ENCODE results near the gene ZNF277. TPM values are rescaled to one million over a fixed set of nuclear protein-coding genes. Genes with fewer than 3 reads are reported as not detected.

The ZNF277 gene
- total RNA-seq, 1 donor from 2014 or later = 16.2 TPM

DNA sequence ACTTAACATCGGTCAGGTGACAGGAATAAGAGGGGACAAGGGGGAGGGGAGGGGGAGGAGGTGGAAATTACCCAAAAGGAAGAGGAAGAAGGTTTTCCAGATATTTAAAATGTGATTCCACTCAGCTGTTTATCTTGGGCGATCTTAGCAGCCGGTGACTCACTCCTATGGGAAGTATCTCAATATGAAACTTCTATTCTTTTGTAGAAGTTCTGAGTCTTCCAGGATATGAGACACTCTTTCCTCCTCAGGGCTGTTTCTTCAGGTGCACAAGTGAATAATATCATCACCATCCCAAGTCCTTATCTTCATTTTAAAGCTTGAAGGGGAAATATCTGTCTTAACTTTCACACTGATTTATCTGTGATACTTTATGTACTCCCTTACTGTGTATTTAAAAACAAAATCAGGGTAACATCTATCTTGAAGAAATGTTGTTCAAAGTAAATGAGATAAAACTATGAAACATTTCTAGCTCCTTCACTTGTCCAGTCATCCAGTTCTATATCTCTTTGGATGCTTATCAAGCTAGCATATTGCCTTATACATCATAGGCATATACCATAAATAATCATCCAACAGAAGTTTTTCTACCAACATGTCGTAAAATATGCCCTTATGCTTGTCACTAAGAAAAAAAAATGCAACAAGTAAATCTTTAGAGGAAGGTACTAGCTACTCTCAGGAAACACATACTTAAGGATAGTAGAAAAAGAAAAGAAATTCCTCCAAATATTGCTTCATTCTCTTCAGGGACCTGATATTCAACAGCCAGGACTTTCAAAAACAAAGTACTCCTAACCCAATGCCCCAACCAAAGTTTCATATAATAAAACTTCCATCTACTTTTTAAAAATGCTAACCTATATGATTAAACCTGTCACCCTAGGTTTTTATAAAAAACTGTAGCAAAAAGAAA lies 14.0 kb upstream of the ZNF277 start:
- Mint-ChIP-seq H3K36me3 (ENCODE audit: low read depth) (no peaks in the 10 kb centered on the region), H3K27me3 (ENCODE audit: low read depth) (no peaks in the 10 kb centered on the region), H3K4me1 (ENCODE audit: low read depth) (peaks cover 58% of the 10 kb centered on the region), H3K4me3 (ENCODE audit: unreplicated experiment) (no peak overlapping the region), H3K9me3 (ENCODE audit: low read depth) (no peaks in the 10 kb centered on the region), H3K27ac (ENCODE audit: unreplicated experiment) (peak overlapping the region; percentile 73)
- DNase-seq (ENCODE audit: low spot score) = no peak
- TF ChIP-seq, protein P1, sequence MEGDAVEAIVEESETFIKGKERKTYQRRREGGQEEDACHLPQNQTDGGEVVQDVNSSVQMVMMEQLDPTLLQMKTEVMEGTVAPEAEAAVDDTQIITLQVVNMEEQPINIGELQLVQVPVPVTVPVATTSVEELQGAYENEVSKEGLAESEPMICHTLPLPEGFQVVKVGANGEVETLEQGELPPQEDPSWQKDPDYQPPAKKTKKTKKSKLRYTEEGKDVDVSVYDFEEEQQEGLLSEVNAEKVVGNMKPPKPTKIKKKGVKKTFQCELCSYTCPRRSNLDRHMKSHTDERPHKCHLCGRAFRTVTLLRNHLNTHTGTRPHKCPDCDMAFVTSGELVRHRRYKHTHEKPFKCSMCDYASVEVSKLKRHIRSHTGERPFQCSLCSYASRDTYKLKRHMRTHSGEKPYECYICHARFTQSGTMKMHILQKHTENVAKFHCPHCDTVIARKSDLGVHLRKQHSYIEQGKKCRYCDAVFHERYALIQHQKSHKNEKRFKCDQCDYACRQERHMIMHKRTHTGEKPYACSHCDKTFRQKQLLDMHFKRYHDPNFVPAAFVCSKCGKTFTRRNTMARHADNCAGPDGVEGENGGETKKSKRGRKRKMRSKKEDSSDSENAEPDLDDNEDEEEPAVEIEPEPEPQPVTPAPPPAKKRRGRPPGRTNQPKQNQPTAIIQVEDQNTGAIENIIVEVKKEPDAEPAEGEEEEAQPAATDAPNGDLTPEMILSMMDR (IDR thresholded peaks at IDR 0.05) = no peak

DNA sequence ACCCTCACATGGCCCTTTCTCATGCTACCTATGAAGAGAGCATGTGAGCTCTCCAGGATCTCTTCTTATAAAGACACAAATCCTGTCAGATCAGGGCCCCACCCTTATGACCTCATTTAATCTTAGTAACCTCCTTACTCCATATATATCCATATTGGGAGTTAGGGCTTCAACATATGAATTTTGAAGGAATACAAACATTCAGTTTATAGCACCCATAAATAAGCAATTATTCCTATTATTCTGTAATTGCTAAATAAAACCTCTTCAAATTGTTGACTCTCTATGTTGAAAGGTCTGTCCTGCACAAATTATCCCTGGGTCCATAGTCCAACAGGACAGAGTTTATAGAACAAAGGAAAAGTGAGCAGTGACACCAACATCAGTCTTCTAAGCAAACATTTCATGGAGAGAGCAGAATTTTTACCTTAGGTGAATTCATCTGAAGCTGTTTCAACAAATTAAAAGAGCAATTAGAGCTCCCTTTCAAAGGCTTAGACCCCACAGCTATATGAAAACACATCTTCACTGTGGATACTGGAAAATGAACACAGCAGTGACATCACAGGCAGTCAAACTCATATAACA lies 12.5 kb upstream of the ZNF277 start:
- TF ChIP-seq, protein P1 (IDR thresholded peaks at IDR 0.05) = no peak
- Mint-ChIP-seq H3K9me3 (ENCODE audit: low read depth) (no peaks in the 10 kb centered on the region), H3K27me3 (ENCODE audit: low read depth) (no peaks in the 10 kb centered on the region), H3K36me3 (ENCODE audit: low read depth) (no peaks in the 10 kb centered on the region), H3K4me3 (ENCODE audit: unreplicated experiment) (no peak overlapping the region), H3K27ac (ENCODE audit: unreplicated experiment) (no peak overlapping the region), H3K4me1 (ENCODE audit: low read depth) (peaks cover 57% of the 10 kb centered on the region)
- DNase-seq (ENCODE audit: low spot score) = no peak

DNA sequence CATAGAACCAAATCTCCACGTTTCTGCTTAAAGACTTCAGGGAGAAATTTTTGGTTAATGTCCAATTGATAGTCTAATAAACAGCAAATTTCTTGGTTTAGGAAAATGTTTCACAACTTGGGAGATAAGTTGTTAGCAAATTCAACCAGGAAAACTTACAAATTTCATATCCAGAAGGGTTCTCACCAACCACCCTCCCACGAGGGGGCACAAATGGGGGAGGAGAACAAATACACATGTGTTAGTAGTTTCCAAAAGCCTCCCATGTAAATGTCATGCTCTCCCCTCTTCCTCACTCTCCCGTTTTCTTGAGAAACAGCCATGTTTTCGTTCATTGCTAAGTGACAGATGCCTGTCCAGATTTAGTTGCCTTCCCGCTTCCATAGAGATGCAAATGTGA lies 10.8 kb upstream of the ZNF277 start:
- Mint-ChIP-seq H3K4me3 (ENCODE audit: unreplicated experiment) (no peak overlapping the region), H3K9me3 (ENCODE audit: low read depth) (no peaks in the 10 kb centered on the region), H3K27me3 (ENCODE audit: low read depth) (no peaks in the 10 kb centered on the region), H3K27ac (ENCODE audit: unreplicated experiment) (no peak overlapping the region), H3K4me1 (ENCODE audit: low read depth) (peaks cover 59% of the 10 kb centered on the region), H3K36me3 (ENCODE audit: low read depth) (no peaks in the 10 kb centered on the region)
- TF ChIP-seq, protein P1 (IDR thresholded peaks at IDR 0.05) = no peak
- no peak for DNase-seq (ENCODE audit: low spot score)

DNA sequence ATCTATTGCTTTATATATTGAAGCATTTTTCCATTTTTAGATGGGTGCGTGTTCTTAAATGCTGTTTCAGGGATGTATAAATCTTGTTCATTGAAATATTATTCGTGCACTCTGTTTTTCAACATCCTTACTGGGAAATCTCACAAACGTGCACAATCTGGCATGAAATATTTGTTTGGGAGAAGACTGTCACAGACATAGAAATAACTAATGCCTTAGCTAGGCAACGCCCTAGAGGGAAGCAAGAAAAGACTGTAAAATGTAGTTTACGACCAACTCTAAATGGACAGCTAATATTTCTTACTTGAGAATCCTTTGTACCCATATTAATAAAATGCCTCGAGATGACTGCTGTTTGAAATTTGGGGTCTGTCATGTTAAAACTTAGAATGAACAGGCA lies 9.2 kb upstream of the ZNF277 start:
- Mint-ChIP-seq H3K4me1 (ENCODE audit: low read depth) (peaks cover 66% of the 10 kb centered on the region), H3K4me3 (ENCODE audit: unreplicated experiment) (no peak overlapping the region), H3K9me3 (ENCODE audit: low read depth) (no peaks in the 10 kb centered on the region), H3K36me3 (ENCODE audit: low read depth) (no peaks in the 10 kb centered on the region), H3K27ac (ENCODE audit: unreplicated experiment) (no peak overlapping the region), H3K27me3 (ENCODE audit: low read depth) (no peaks in the 10 kb centered on the region)
- TF ChIP-seq, protein P1 (IDR thresholded peaks at IDR 0.05) = no peak
- DNase-seq (ENCODE audit: low spot score) = no peak

DNA sequence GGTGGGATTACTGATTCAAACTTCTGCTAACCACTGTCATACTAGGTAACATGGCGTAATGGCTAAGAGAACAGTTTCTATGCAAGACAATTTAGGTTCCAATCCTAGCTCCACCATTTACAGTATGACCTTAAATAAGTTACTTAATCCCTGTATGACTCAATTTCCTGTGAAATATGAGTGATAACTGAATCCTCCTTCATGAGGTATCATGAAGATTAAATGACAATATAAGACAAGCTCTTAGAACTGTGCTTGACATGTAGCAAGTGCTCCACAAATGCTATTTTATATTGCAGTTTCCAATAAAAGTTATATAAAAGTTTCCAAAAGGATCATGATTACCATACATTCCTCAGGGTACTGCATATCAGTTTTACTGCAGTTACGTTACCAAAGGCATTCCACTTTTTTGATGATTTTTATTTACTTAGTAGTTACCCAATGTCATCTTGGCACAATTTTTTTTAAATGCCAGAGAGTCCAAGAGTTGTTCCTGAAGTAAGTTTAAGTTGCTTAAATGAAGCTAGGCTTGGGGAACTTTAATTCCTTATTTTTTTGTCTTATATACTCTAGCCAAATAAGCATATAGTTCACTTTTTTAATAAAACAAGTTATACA lies 7.3 kb upstream of the ZNF277 start:
- no peaks in the 10 kb centered on the region for H3K27me3 Mint-ChIP-seq (ENCODE audit: low read depth)
- H3K27ac Mint-ChIP-seq (ENCODE audit: unreplicated experiment) = no peak overlapping the region
- no peak for DNase-seq (ENCODE audit: low spot score)
- H3K4me3 Mint-ChIP-seq (ENCODE audit: unreplicated experiment) = no peak overlapping the region
- TF ChIP-seq, protein P1 (IDR thresholded peaks at IDR 0.05) = no peak
- peaks cover 62% of the 10 kb centered on the region for H3K4me1 Mint-ChIP-seq (ENCODE audit: low read depth)
- H3K36me3 Mint-ChIP-seq (ENCODE audit: low read depth) = no peaks in the 10 kb centered on the region
- H3K9me3 Mint-ChIP-seq (ENCODE audit: low read depth) = no peaks in the 10 kb centered on the region
